GM12878 (cell line): ENCODE results near the gene TEX22.

Experiments
- CTCF ChIP-seq, 3 experiments: IDR thresholded peaks in 2 of 3; conservative IDR thresholded peaks in 1 of 3; 2 replicates each; pipeline ENCODE4 v1.5.1; 2011; ENCODE audit warnings: low read depth in 3 of 3, low read length in 3 of 3, mild to moderate bottlenecking in 3 of 3, control low read depth in 2 of 3, moderate library complexity in 2 of 3, inconsistent platforms in 1 of 3, mixed read lengths in 1 of 3; ENCODE audit not compliant: control insufficient read depth in 2 of 3, insufficient read depth in 1 of 3; ENCODE audit errors: extremely low read depth in 1 of 3
- GATAD2B ChIP-seq: fragments of 450-650 bp; conservative IDR thresholded peaks from 2 replicates; pipeline ENCODE4 v1.6.1; 2017; ENCODE audit warnings: low read depth, mild to moderate bottlenecking, moderate library complexity
- MAX ChIP-seq: IDR thresholded peaks from 2 replicates; pipeline ENCODE4 v1.6.1; 2012; ENCODE audit warnings: low read depth, low read length, improper control_type of control experiment
- MYC ChIP-seq: IDR thresholded peaks from 2 replicates; pipeline ENCODE4 v1.6.1; 2011; ENCODE audit warnings: mild to moderate bottlenecking, low read length, moderate library complexity, inconsistent platforms; ENCODE audit not compliant: insufficient read depth, insufficient replicate concordance, insufficient read length, severe bottlenecking
- PKNOX1 ChIP-seq: fragments of 450-650 bp; IDR thresholded peaks from 2 replicates; pipeline ENCODE4 v1.6.1; 2016; ENCODE audit warnings: mild to moderate bottlenecking

- TF ChIP-seq GATAD2B (peak; percentile 99), CTCF (IDR thresholded peaks at IDR 0.05 in 2 of 3, conservative IDR thresholded peaks at IDR 0.05 in 1 of 3; ENCODE audit: control insufficient read depth in 2 of 3, extremely low read depth in 1 of 3, insufficient read depth in 1 of 3, low read depth in 3 of 3, low read length in 3 of 3) (peak; percentile 5 to 38 (median 35); a peak in 3 of 6 replicates), MAX (no peak), MYC (peak; percentile 11), PKNOX1 (no peak)
Observed at GRCh38 chr14:105398044-105398725, at the start of gene TEX22.
